ENCODE results near the gene OR2A25. TPM values are rescaled to one million over a fixed set of nuclear protein-coding genes. Genes with fewer than 3 reads are reported as not detected.

OR2A25 gene, protein sequence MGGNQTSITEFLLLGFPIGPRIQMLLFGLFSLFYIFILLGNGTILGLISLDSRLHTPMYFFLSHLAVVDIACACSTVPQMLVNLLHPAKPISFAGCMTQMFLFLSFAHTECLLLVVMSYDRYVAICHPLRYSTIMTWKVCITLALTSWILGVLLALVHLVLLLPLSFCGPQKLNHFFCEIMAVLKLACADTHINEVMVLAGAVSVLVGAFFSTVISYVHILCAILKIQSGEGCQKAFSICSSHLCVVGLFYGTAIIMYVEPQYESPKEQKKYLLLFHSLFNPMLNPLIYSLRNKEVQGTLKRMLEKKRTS
- total RNA-seq, result not detected in 2 replicates

DNA sequence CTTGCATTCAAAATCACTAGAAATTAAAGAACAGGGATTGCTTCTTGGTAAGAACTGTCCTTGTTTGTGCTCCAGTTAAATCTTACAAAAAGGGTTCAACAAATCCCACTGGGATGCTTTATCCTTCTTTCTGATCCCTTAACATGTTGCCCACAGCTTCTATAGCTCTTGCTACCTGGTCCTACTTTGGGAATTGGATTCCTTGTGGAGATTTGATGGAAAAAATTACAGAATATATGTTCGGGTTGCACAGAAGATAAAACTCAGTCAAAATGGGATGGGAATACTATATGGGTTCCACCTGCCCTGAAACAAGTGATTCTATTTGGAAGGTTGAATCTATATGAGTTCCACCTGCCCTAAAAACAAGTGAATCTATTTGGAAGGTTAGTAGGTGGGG is at the start of gene OR2A25:
Gene OR2A25 (plus strand): TSS at position 301 of the 400 bp plus-strand sequence. CDS start 4,409 bp downstream, outside the sequence.

DNA sequence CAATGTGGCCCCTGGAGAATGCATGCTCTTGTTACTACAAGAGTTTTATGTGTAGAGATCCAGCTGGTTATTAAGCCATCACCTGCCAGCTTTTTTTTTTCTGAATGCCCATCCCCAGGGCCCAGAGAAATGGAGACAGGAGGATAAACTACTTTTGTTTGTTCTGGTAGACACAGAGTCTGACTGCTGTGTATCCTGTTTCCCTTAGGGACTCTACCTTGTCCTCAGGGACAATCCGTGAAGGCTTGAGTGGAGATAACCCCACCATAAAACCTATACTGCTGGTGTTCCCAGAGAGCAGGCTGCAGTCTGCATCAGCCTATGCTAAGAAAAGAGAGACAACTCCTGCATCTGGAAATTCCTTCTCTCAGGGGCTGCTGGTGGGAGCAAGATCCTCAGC is 21.0 kb upstream of the OR2A25 start, which contains the start of gene OR2A5:
Gene OR2A5 (plus strand): TSS at position 301 of the 400 bp plus-strand sequence. CDS start 1,454 bp downstream, outside the sequence.

DNA sequence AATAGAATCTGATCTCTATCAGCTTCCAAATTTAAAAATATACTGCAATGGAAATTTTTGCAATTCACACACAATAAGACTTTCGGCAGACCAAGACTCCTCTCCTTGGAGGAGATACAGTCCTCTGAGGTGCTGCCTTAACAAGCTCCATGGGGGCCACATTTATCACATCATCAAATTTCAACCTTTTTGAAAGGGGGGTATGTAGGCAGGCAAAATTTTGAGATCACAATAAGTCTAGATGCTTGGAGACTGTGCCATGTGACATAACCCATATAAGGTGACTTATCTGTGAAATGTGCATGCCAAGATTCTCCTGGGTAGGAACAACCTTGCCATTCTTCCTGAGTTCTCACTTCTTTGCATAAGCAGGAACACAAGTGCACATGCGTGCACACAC is 16.4 kb downstream of the OR2A25 start, which contains the start of gene OR2A12:
Gene OR2A12 (plus strand): TSS at position 301 of the 400 bp plus-strand sequence. CDS start 8,830 bp downstream, outside the sequence.

DNA sequence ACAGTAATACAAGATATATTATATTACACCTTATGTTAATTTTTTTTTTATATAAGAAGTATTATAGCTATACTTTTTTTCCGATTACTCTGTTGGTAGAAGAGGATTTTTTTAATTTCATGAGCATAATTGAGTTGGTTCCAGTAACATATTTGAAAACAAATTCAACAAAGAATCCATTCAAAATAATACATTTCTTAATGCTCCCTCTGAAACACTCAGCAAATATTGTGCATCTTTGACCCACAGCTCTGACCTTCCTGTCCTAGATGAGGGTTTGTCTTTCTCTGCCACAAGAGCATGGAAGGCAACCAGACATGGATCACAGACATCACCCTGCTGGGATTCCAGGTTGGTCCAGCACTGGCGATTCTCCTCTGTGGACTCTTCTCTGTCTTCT is 39.7 kb downstream of the OR2A25 start, which contains the start of gene OR2A2:
Gene OR2A2 (plus strand): TSS at position 301 of the 400 bp plus-strand sequence. CDS start 0 bp downstream, at position 301.

DNA sequence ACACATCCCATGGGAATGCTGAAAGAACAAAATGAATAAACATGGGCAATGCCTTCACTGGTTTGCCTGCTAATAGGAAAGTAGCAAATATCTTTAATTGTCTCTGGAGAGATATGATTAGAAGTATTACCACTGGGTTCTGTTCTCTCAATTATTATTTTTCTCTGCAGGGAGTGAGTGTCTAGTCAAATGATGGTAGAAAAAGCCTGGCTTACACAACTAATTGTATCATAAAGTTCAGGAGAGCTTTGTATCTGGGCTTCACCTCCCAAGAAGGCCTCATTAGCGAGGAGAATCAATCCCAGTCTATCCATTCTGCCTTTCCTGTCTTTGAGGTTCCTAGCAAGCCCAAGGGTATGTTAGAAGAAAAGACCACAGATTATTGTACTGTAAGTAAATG is 53.3 kb downstream of the OR2A25 start, which contains the start of gene OR2A14:
Gene OR2A14 (plus strand): TSS at position 301 of the 400 bp plus-strand sequence. CDS start 5,937 bp downstream, outside the sequence.

Other genes starting within 250 kb of the OR2A25 start
- gene TCAF1, start 167.6 kb upstream of the OR2A25 start, total RNA-seq, result 99.5 and 103 TPM in 2 replicates
- gene OR2F2, start 134.6 kb upstream of the OR2A25 start, total RNA-seq, result not detected in 2 replicates
- not detected in 2 replicates for gene OR2F1, start 115.0 kb upstream of the OR2A25 start, total RNA-seq
- not detected in 2 replicates for gene OR6B1, start 69.5 kb upstream of the OR2A25 start, total RNA-seq
- not detected in 2 replicates for gene OR2A5, start 20.9 kb upstream of the OR2A25 start, total RNA-seq
- not detected in 2 replicates for gene OR2A12, start 16.5 kb downstream of the OR2A25 start, total RNA-seq
- not detected in 2 replicates for gene OR2A2, start 39.8 kb downstream of the OR2A25 start, total RNA-seq
- not detected in 2 replicates for gene OR2A14, start 53.4 kb downstream of the OR2A25 start, total RNA-seq
- gene CTAGE4, start 113.7 kb downstream of the OR2A25 start, total RNA-seq, result not detected in 2 replicates
- 0.37 and 0.59 TPM in 2 replicates for gene ARHGEF35, start 126.0 kb downstream of the OR2A25 start, total RNA-seq
- under 0.01 TPM in 1 of 2 replicates, not detected in the other for gene OR2A42, start 169.8 kb downstream of the OR2A25 start, total RNA-seq
- gene OR2A7, start 195.0 kb downstream of the OR2A25 start, total RNA-seq, result not detected in 2 replicates
- gene CTAGE8, start 199.5 kb downstream of the OR2A25 start, total RNA-seq, result 0.09 TPM in 1 of 2 replicates, not detected in the other
- gene OR2A1, start 242.6 kb downstream of the OR2A25 start, total RNA-seq, result under 0.01 TPM in 1 of 2 replicates, not detected in the other